SK-N-SH (cell line): Measurements from ENCODE around the gene MAP3K19.

ENCODE experiments used
- CTCF ChIP-seq: fragments of 200-600 bp; sonication (generic); IDR thresholded peaks from 2 replicates; pipeline ENCODE4 v1.6.1; 2017; ENCODE audit warnings: antibody characterized with exemption, mild to moderate bottlenecking, moderate library complexity
- FOSL2 ChIP-seq: IDR thresholded peaks from 2 replicates; pipeline ENCODE4 v1.4.0; 2012; ENCODE audit warnings: low read depth, mild to moderate bottlenecking, moderate library complexity, borderline replicate concordance
- GABPA ChIP-seq: IDR thresholded peaks from 2 replicates; pipeline ENCODE4 v1.4.0; 2012; ENCODE audit warnings: low read depth, mild to moderate bottlenecking
- MEF2A ChIP-seq: IDR thresholded peaks from 2 replicates; pipeline ENCODE4 v1.4.0; 2012; ENCODE audit warnings: low read depth, borderline replicate concordance
- MXI1 ChIP-seq: IDR thresholded peaks from 2 replicates; pipeline ENCODE4 v1.6.1; 2012; ENCODE audit warnings: mild to moderate bottlenecking, low read depth, low read length, improper control_type of control experiment
- RAD21 ChIP-seq: IDR thresholded peaks from 2 replicates; pipeline ENCODE4 v1.6.1; 2012; ENCODE audit warnings: mild to moderate bottlenecking, low read length

GRCh38 chr2:135004005-135004746 is 43.1 kb downstream of the MAP3K19 start:
- TF ChIP-seq CTCF: peak; percentile 97
- no peak for TF ChIP-seq GABPA
- peak; percentile 99 for TF ChIP-seq RAD21
- TF ChIP-seq FOSL2: no peak
- no peak for TF ChIP-seq MEF2A
- TF ChIP-seq MXI1: no peak
